ENCODE results near the gene GNA14.

GNA14 gene

DNA sequence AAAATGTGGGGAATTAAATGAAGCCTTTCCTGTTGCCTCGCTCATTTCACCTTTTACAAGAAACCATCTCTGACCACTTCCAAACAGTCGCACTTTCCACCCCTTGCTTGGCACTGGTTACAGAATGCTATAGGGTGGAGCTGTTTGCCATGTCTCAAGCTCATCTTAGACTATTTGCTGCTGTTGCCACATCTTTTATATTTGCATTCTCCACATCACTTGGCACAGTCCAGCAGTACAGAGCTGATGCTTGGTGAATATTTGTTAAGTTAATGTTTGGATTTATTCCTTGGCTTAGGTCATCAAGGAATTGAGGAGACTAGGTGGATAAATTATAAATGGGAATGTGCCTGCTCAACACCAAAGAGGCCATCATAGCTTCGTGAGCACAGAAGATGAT, 53.2 kb downstream of the GNA14 start:
- no peak overlapping the region for H3K27ac ChIP-seq
- no peak for TF ChIP-seq ZFX (IDR thresholded peaks at IDR 0.05)
- TF ChIP-seq, protein P1, sequence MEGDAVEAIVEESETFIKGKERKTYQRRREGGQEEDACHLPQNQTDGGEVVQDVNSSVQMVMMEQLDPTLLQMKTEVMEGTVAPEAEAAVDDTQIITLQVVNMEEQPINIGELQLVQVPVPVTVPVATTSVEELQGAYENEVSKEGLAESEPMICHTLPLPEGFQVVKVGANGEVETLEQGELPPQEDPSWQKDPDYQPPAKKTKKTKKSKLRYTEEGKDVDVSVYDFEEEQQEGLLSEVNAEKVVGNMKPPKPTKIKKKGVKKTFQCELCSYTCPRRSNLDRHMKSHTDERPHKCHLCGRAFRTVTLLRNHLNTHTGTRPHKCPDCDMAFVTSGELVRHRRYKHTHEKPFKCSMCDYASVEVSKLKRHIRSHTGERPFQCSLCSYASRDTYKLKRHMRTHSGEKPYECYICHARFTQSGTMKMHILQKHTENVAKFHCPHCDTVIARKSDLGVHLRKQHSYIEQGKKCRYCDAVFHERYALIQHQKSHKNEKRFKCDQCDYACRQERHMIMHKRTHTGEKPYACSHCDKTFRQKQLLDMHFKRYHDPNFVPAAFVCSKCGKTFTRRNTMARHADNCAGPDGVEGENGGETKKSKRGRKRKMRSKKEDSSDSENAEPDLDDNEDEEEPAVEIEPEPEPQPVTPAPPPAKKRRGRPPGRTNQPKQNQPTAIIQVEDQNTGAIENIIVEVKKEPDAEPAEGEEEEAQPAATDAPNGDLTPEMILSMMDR (conservative IDR thresholded peaks at IDR 0.05) = no peak

DNA sequence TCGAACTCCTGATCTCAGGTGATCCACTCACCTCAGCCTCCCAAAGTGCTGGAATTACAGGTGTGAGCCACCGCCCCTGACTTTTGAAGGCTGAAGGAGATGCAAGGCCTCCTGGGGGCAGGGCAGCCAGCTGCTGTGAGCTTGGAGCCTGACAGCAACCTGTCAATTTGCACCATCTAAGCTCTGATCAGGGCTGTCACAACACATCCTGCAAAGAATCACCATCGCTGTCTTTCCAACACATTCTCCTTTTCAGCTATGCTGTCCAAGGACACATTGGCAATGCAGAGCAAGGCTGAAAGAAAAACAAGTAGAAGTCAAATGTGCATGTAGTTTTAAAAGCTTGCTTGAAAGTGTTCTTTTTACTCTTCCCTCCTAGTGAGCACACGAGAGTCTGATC, 54.6 kb downstream of the GNA14 start:
- H3K27ac ChIP-seq = no peak overlapping the region
- TF ChIP-seq ZFX (IDR thresholded peaks at IDR 0.05) = no peak
- TF ChIP-seq, protein P1 (conservative IDR thresholded peaks at IDR 0.05) = no peak

DNA sequence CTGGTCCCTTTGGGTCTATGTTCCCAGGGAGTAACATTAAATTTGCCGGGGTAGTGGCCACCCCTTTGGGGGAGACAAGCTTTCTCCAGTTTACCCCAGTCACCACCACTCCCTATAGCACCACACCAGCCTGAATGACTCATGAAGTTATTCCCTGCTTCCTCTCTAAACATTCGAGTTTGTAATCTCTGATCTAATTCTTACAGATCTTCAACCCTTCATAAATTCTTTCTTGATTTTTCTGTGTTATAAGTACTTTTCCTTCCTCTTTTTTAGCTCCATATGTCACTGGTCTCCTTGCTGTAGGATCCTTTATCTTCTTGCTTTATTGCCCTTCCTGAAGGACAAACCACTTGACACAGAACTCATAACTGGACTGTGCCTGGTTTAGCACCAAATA, 55.6 kb downstream of the GNA14 start:
- TF ChIP-seq, protein P1 (conservative IDR thresholded peaks at IDR 0.05) = no peak
- no peak for TF ChIP-seq ZFX (IDR thresholded peaks at IDR 0.05)
- no peak overlapping the region for H3K27ac ChIP-seq

DNA sequence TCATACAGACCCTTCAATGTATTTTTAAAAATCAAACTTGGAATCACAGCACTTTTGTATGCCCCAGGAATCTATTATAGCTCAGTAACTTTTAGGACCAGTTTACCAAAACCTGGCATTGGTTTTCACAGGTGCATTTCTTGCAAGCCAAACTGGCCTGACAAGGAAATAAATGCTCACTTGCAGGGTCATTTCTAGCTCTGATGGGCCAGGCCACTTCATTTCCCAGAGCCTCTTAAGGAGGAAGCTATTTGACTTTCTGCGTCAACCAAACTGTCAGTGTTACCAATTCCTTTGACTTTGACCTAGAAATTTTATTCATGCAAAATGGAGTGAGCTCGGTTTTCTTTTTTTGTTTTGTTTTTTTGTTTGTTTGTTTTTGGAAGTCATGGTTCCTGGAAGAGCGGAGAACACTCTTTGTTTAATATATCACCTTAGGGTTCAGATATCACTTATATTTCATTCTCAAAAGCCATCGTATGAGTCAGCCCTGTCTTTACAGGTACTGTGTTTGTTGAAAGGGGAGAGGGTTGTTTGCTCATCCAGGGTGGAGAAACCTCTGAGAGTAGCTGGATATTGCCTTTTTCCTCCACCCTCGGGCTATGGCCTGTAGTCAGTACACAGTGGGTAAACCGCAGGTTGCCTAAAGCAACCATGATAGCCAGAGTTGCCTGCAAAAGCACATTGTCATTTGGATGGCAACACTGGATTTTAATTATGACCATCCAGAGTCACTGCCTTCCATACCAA, 58.9 kb downstream of the GNA14 start:
- no peak for TF ChIP-seq ZFX (IDR thresholded peaks at IDR 0.05)
- TF ChIP-seq, protein P1 (conservative IDR thresholded peaks at IDR 0.05) = no peak
- peak overlapping the region; percentile 55 for H3K27ac ChIP-seq

DNA sequence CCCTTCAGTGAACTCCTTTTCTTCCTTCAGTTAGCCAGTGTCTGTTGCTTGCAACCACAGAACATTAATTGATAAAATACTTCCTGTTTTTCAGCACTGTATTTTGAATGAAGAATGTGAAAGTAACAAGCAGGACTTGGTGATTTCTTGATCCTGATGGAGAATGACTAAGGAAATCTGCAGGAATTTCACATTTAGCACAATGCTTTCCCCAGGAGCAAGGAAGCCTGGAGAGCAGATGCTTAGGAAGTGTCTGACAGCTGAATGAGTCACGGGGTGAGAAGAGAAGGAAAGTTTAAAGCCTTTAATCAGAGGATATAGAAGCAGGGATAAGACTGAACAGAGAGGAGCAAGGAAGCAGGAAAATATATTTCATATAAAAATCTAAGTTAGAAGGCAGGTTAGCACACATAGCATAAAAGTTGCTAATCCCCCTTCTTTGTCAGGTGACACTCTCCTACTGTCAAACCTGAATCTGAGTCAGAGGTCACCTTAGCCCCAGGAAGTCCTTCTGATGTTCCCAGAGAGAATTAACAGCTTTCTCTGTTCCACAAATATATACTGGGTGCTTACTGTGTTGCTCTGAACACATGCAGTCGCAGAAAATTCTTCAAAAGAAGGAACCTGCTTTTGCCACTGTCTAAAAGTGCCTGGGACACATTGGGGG, 59.7 kb downstream of the GNA14 start:
- H3K27ac ChIP-seq = peak overlapping the region; percentile 55; the same call in 1 of the 2 replicates
- no peak for TF ChIP-seq ZFX (IDR thresholded peaks at IDR 0.05)
- TF ChIP-seq, protein P1 (conservative IDR thresholded peaks at IDR 0.05) = no peak

DNA sequence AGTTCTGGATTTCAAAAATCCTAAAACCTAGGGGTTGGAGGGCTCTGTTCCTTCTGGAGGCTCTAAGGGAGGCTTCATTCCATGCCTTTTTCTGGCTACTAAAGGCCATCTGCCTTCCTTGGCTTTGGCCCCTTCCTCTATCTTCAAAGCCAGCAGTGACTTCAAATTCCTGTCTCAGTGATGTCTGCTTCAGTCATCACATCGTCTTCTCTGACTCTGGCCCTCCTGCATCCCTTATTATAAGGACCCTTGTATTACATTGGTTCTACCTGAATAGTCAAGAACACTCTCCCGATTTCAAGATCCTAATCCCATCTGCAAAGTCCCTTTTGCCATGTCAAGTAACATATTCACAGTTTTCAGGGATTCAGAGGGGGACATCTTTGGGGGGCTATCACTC, 60.3 kb downstream of the GNA14 start:
- no peak for TF ChIP-seq ZFX (IDR thresholded peaks at IDR 0.05)
- TF ChIP-seq, protein P1 (conservative IDR thresholded peaks at IDR 0.05) = no peak
- no peak overlapping the region for H3K27ac ChIP-seq

DNA sequence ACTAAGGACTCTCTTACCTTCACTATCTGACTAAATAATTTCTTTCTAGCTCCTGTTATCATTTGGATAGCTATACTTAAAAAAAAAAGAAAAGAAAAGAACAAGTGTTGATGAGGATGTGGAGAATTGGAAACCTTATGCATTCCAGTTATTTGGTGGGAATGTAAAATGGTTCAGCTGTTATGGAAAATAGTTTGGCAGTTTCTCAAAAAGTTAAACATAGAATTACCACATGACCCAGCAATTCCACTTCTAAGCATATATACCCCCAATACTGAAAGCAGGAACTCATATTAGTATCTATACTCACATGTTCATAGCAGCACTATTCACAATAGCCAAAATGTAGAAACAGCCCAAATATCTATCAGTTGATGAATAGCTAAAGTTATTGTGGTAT, 61.1 kb downstream of the GNA14 start:
- TF ChIP-seq, protein P1 (conservative IDR thresholded peaks at IDR 0.05) = no peak
- TF ChIP-seq ZFX (IDR thresholded peaks at IDR 0.05) = no peak
- H3K27ac ChIP-seq = no peak overlapping the region
